Neural progenitor cell (in vitro differentiated cells): ENCODE measurements around the gene PGAP3. TPM values are rescaled to one million over a fixed set of nuclear protein-coding genes. Genes with fewer than 3 reads are reported as not detected.
A peak's percentile ranks its signal among the peaks of the same experiment; 100 is the strongest.

ENCODE experiments used
- DNase-seq: peaks from one replicate; pipeline ENCODE4 v3.0.0-alpha.2; 2016; ENCODE audit warnings: low spot score
- H2AFZ ChIP-seq: fragments of 200-600 bp; sonication (generic); replicated peaks from 2 replicates; pipeline ENCODE4 v1.6.1; 2016; ENCODE audit warnings: antibody characterized with exemption
- H3F3A ChIP-seq: fragments of 200-600 bp; sonication (generic); 2 replicates; pipeline ENCODE4 v1.6.1; 2016; ENCODE audit warnings: antibody characterized with exemption, low read depth
- H3K27ac ChIP-seq: fragments of 200-600 bp; sonication (generic); 2 replicates; pipeline ENCODE4 v1.5.1; 2016; ENCODE audit warnings: mild to moderate bottlenecking
- H3K27me3 ChIP-seq: fragments of 200-600 bp; sonication (generic); 2 replicates; pipeline ENCODE4 v1.6.1; 2016; ENCODE audit warnings: mild to moderate bottlenecking, moderate library complexity
- H3K36me3 ChIP-seq: fragments of 200-600 bp; sonication (generic); 2 replicates; pipeline ENCODE4 v1.5.1; 2016
- H3K4me1 ChIP-seq: fragments of 200-600 bp; sonication (generic); 2 replicates; pipeline ENCODE4 v1.6.1; 2016; ENCODE audit warnings: mixed run types
- H3K4me2 ChIP-seq: fragments of 200-600 bp; sonication (generic); 2 replicates; pipeline ENCODE4 v1.6.1; 2016
- H3K4me3 ChIP-seq: fragments of 200-600 bp; sonication (generic); 2 replicates; pipeline ENCODE4 v1.5.1; 2016
- H3K79me2 ChIP-seq: fragments of 200-600 bp; sonication (generic); 2 replicates; pipeline ENCODE4 v1.6.1; 2016; ENCODE audit warnings: low read depth
- H3K9ac ChIP-seq: fragments of 200-600 bp; sonication (generic); 2 replicates; pipeline ENCODE4 v1.6.1; 2016
- H3K9me3 ChIP-seq: fragments of 200-600 bp; sonication (generic); 2 replicates; pipeline ENCODE4 v1.5.1; 2016; ENCODE audit warnings: low read depth
- H4K20me1 ChIP-seq: fragments of 200-600 bp; sonication (generic); 2 replicates; pipeline ENCODE4 v1.6.1; 2016; ENCODE audit warnings: low read depth
- H3K27ac Mint-ChIP-seq: 3 replicates; pipeline ENCODE4 v1.8.0; 2021; ENCODE audit warnings: mixed read lengths
- H3K27me3 Mint-ChIP-seq: 2 replicates; pipeline ENCODE4 v1.8.0; 2022; ENCODE audit warnings: low read depth, mild to moderate bottlenecking, inconsistent platforms, moderate library complexity, mixed read lengths; ENCODE audit not compliant: insufficient read depth
- H3K36me3 Mint-ChIP-seq: 3 replicates; pipeline ENCODE4 v1.8.0; 2021; ENCODE audit warnings: mixed read lengths
- H3K4me1 Mint-ChIP-seq: 3 replicates; pipeline ENCODE4 v1.8.0; 2021; ENCODE audit warnings: mixed read lengths
- H3K4me3 Mint-ChIP-seq: 3 replicates; pipeline ENCODE4 v1.8.0; 2021; ENCODE audit warnings: mild to moderate bottlenecking, moderate library complexity, mixed read lengths
- H3K9me3 Mint-ChIP-seq: 3 replicates; pipeline ENCODE4 v1.8.0; 2020; ENCODE audit warnings: mixed read lengths
- CTCF ChIP-seq: fragments of 200-600 bp; sonication (generic); IDR thresholded peaks from 2 replicates; pipeline ENCODE4 v1.5.1; 2017; ENCODE audit warnings: antibody characterized with exemption, mild to moderate bottlenecking
- EZH2 ChIP-seq: fragments of 200-600 bp; sonication (generic); IDR thresholded peaks from 2 replicates; pipeline ENCODE4 v1.6.1; 2017; ENCODE audit warnings: antibody characterized with exemption, mild to moderate bottlenecking, moderate library complexity
- EZH2phosphoT487 ChIP-seq: fragments of 200-600 bp; sonication (generic); IDR thresholded peaks from 2 replicates; pipeline ENCODE4 v1.6.1; 2017; ENCODE audit warnings: antibody characterized with exemption
- microRNA-seq: library from miRNA; unstranded; fragments of <30 nt; microRNA quantifications from one replicate; pipeline ENCODE4, GENCODE V29; 2016
- small RNA-seq: library from RNA; depleted of rRNA; stranded (forward); fragments of <200 nt; gene quantifications from one replicate; pipeline ENCODE3, GENCODE V24; 2015
- total RNA-seq: library from RNA; depleted of rRNA; stranded (reverse); fragments of >200 nt; gene quantifications from 2 replicates; pipeline ENCODE4 v1.2.3, GENCODE V29; 2015; ENCODE audit warnings: low replicate concordance

The PGAP3 gene
- total RNA-seq, 1 donor from 2014 or later, result 6.6 TPM

GRCh38 chr17:39621523-39622379 is 66.1 kb downstream of the PGAP3 start:
- no peak overlapping the region for H3K27ac Mint-ChIP-seq
- Histone ChIP-seq H3K4me3 (no peak overlapping the region), H3K4me1 (peaks cover 11% of the 10 kb centered on the region), H3K9me3 (no peaks in the 10 kb centered on the region), H3K9ac (no peak overlapping the region), H3F3A (peaks cover 14% of the 10 kb centered on the region), H4K20me1 (peaks cover 9% of the 10 kb centered on the region), H3K36me3 (no peaks in the 10 kb centered on the region), H2AFZ (no peak overlapping the region), H3K4me2 (no peak overlapping the region), H3K27ac (no peak overlapping the region), H3K79me2 (no peaks in the 10 kb centered on the region), H3K27me3 (peaks cover 90% of the 10 kb centered on the region)
- peaks cover 23% of the 10 kb centered on the region for H3K4me1 Mint-ChIP-seq
- peaks cover 58% of the 10 kb centered on the region for H3K27me3 Mint-ChIP-seq
- no peaks in the 10 kb centered on the region for H3K9me3 Mint-ChIP-seq
- peak; percentile 100 for TF ChIP-seq CTCF
- peak; percentile 55 for TF ChIP-seq EZH2
- TF ChIP-seq EZH2phosphoT487, result peak; percentile 57
- peak; percentile 90 for DNase-seq
- H3K4me3 Mint-ChIP-seq, result peak overlapping the region; percentile 66
- H3K36me3 Mint-ChIP-seq, result no peaks in the 10 kb centered on the region

Small RNA genes within 50 kb of the gene (microRNA-seq; reads per million reads assigned to microRNA genes)
- 0.73 reads per million for gene MIR4728

Small RNA genes within 50 kb of the gene (small RNA-seq; reads per million reads assigned to genes)
- not detected for gene MIR4728

Other genes with a start within 250 kb of the PGAP3 start
- 30.0 and 35.6 TPM in 2 replicates for gene MED1, start 236.8 kb downstream of the PGAP3 start, total RNA-seq
- 44.1 and 45.0 TPM in 2 replicates for gene CDK12, start 226.6 kb downstream of the PGAP3 start, total RNA-seq
- gene NEUROD2, start 80.1 kb downstream of the PGAP3 start, total RNA-seq, result not detected in 2 replicates
- gene PPP1R1B, start 61.1 kb downstream of the PGAP3 start, total RNA-seq, result 0.90 TPM in 1 of 2 replicates, not detected in the other
- 21.5 and 54.9 TPM in 2 replicates for gene STARD3, start 50.9 kb downstream of the PGAP3 start, total RNA-seq
- 0.19 and 1.3 TPM in 2 replicates for gene TCAP, start 22.7 kb downstream of the PGAP3 start, total RNA-seq
- gene PNMT, start 19.6 kb downstream of the PGAP3 start, total RNA-seq, result 0.28 TPM in 1 of 2 replicates, not detected in the other
- gene ERBB2, start 12.0 kb upstream of the PGAP3 start, total RNA-seq, result 75.2 and 116 TPM in 2 replicates
- 20.1 and 27.6 TPM in 2 replicates for gene MIEN1, start 42.5 kb upstream of the PGAP3 start, total RNA-seq
- gene GRB7, start 49.9 kb upstream of the PGAP3 start, total RNA-seq, result 6.0 and 8.0 TPM in 2 replicates
- gene IKZF3, start 176.3 kb upstream of the PGAP3 start, total RNA-seq, result under 0.01 TPM in 1 of 2 replicates, not detected in the other
- not detected in 2 replicates for gene ZPBP2, start 180.1 kb upstream of the PGAP3 start, total RNA-seq
- 15.2 and 20.2 TPM in 2 replicates for gene GSDMB, start 230.6 kb upstream of the PGAP3 start, total RNA-seq
- gene ORMDL3, start 239.5 kb upstream of the PGAP3 start, total RNA-seq, result 29.3 and 47.1 TPM in 2 replicates
- not detected in 2 replicates for gene LRRC3C, start 239.7 kb upstream of the PGAP3 start, total RNA-seq